GM21529 (cell line): ENCODE measurements around the gene MMS19.
"Not testable (repeated sequence)": the region's sequence is repeated elsewhere in the genome, so short reads cannot be mapped to it uniquely, and the experiment has no call there.

Experiments used
- ATAC-seq: cut with Tn5 transposase; IDR thresholded peaks from one replicate; pipeline ENCODE4 v1.9.1; 2021; ENCODE audit not compliant: unreplicated experiment

Gene MMS19

GRCh38 chr10:97434055-97434454, 64.2 kb downstream of the MMS19 start:
- no peak for ATAC-seq

GRCh38 chr10:97428572-97428981, 69.6 kb downstream of the MMS19 start:
- no peak for ATAC-seq

GRCh38 chr10:97427571-97428179, 70.5 kb downstream of the MMS19 start:
- no peak for ATAC-seq

GRCh38 chr10:97426776-97427570, 71.2 kb downstream of the MMS19 start:
- ATAC-seq = no peak

- peak; percentile 73 for ATAC-seq
Observed at GRCh38 chr10:97425964-97426775, 72.1 kb downstream of the MMS19 start, which contains the start of gene PGAM1. Gene PGAM1 (plus strand): TSS chr10:97426191. CDS start chr10:97426308, 117 bp downstream.

- not testable (repeated sequence) for ATAC-seq
Observed at GRCh38 chr10:97423757-97424098, 74.5 kb downstream of the MMS19 start.

- ATAC-seq = no peak
Observed at GRCh38 chr10:97416565-97416964, 81.7 kb downstream of the MMS19 start.

GRCh38 chr10:97412891-97413304, 85.3 kb downstream of the MMS19 start:
- no peak for ATAC-seq

- ATAC-seq = no peak
Observed at GRCh38 chr10:97411406-97411805, 86.8 kb downstream of the MMS19 start.

GRCh38 chr10:97408496-97408992, 89.7 kb downstream of the MMS19 start:
- ATAC-seq = no peak
